GM10266 (cell line): ENCODE results near the gene PGGHG.

Experiments
- DNase-seq: peaks from one replicate; pipeline ENCODE4 v3.0.0; 2012; ENCODE audit errors: extremely low spot score
- TF ChIP-seq, protein P1 (sequence below): IDR thresholded peaks from 2 replicates; pipeline ENCODE4 v1.5.1; 2012; ENCODE audit warnings: mild to moderate bottlenecking, low read depth; ENCODE audit not compliant: control insufficient read depth, insufficient read depth; ENCODE audit errors: missing control alignments

The PGGHG gene

GRCh38 chr11:293271-293851 is 4.4 kb downstream of the PGGHG start:
- TF ChIP-seq, protein P1, sequence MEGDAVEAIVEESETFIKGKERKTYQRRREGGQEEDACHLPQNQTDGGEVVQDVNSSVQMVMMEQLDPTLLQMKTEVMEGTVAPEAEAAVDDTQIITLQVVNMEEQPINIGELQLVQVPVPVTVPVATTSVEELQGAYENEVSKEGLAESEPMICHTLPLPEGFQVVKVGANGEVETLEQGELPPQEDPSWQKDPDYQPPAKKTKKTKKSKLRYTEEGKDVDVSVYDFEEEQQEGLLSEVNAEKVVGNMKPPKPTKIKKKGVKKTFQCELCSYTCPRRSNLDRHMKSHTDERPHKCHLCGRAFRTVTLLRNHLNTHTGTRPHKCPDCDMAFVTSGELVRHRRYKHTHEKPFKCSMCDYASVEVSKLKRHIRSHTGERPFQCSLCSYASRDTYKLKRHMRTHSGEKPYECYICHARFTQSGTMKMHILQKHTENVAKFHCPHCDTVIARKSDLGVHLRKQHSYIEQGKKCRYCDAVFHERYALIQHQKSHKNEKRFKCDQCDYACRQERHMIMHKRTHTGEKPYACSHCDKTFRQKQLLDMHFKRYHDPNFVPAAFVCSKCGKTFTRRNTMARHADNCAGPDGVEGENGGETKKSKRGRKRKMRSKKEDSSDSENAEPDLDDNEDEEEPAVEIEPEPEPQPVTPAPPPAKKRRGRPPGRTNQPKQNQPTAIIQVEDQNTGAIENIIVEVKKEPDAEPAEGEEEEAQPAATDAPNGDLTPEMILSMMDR: no peak
- DNase-seq: no peak

GRCh38 chr11:293852-294661 is 5.1 kb downstream of the PGGHG start:
- TF ChIP-seq, protein P1: no peak
- DNase-seq: no peak

DNA sequence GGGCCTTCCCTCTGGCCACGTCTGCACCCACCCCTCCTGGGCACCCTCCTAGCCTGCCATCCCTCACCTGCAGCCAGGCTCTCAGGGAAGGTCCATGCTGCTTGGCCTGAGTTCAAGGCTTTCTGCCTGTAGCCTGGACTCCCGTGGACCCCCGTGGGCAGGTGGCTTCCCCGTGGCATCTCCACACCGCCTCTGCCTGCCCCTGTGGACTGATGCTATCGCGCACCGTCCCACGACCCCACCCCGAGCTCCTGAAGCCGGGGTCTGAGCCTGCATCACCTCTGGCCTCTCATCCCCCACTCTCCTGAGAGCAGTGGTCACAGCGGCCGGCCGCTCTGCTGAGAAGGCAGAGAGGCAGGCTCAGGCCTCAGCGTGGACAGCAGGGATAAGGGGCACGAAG is 5.9 kb downstream of the PGGHG start:
- TF ChIP-seq, protein P1: no peak
- no peak for DNase-seq

DNA sequence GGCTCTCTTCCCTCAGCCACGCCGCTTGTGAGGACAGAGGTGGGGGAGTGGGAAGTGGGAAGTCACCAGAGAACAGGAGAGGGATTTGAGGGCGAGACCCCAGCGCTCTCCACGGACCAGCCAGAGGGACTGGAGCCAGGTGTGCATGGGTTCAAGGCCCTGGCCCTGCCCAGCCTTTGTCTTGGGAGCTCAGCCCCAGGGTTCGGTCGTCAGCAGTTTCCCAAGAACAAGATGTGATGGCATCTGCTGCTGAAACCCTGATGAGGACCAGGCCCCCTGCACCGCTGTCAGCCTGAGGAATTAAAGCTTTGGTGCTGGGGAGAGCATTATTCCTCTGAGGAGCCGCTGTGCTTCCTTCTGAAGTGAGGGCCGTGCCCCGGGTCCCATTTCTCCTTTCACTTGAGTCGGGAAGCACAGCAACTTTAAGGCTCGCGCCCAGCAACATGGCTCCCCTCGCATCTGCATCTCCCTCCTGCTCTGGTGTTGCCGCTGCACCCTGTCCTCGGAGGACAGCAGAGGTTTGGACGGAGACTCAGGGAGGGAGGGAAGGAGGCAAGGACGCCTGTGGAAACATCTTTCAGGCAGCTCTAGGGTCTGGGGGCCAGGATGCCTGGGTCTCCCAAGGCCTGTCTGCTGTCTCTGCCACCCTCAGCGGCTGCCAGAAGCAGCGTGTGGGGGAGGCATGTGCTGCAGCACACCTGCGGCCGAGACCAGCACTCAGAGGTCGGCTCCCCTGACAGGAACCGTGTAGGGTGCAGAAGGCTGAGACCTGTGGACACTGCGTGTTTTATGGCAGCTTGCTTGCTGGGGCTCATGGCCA is 6.6 kb downstream of the PGGHG start:
- DNase-seq: no peak
- TF ChIP-seq, protein P1: no peak

DNA sequence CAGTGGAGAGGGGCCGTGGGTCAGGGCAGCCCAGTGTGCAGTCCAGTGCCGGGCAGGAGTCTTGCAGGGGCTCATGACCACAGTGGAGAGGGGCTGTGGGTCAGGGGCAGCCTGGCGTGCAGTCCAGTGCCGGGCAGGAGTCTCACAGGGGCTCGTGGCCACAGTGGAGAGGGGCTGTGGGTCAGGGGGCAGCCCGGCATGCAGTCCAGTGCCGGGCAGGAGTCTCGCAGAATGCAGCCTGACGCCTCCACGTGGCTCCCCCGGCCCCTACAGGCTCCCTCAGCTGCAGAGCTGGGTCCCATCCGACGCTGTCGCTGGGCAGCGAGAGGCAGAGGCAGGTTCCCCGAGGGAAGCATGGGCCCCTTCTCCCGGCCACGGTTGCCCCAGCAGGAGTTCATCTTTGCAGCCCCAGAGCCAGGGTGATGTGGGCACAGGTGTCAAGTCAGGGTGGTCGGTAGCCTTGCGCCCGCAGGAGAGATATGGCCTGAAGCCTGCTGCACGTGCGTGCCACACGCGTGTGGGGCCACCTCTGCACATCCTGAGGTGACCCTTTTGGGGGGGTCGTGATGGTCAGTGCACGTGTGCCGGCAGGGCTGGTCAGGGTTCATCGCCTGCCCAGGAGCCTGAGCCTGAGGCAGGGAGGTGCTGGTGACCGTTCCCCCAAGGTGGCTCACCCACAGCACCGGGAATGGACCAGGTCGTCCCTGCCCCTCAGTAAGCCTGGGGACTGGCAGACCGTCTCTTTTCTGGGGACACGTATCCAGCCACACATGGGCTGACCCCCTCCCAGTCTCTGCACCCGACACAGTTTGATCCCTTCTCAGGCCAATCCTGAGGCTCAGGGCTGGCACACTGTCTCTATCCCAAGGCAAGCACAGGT is 7.5 kb downstream of the PGGHG start:
- no peak for DNase-seq
- TF ChIP-seq, protein P1: no peak

DNA sequence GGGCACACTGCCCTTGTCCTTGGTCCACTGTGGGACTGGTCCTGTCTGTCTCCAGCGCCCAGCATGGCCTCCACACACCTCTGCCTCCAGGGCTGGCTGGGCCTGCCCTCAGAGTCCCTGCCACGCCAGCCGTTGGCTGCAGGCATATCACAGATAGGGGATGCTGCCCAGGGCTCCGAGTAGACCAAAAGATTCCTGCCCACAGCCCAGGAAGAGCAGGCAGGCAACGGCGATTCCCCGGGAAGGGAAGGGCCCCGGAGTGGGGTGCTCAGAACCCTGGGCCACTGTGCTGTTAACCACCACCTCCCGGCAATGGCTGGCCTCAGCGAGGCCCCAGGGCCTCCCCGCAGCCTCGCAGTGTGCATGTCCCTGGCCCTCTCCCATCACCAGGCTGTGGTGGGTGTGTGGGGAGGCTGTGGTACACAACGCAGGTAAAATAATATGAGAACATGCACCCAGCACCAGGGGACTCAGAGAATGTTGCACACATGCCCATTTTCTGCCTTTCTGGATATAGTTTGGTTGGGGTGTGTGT is 8.2 kb downstream of the PGGHG start:
- DNase-seq: no peak
- TF ChIP-seq, protein P1: no peak
